ENCODE measurements around the gene MITD1.
"Not testable (repeated sequence)": the region's sequence is repeated elsewhere in the genome, so short reads cannot be mapped to it uniquely, and the experiment has no call there.

The MITD1 gene

DNA sequence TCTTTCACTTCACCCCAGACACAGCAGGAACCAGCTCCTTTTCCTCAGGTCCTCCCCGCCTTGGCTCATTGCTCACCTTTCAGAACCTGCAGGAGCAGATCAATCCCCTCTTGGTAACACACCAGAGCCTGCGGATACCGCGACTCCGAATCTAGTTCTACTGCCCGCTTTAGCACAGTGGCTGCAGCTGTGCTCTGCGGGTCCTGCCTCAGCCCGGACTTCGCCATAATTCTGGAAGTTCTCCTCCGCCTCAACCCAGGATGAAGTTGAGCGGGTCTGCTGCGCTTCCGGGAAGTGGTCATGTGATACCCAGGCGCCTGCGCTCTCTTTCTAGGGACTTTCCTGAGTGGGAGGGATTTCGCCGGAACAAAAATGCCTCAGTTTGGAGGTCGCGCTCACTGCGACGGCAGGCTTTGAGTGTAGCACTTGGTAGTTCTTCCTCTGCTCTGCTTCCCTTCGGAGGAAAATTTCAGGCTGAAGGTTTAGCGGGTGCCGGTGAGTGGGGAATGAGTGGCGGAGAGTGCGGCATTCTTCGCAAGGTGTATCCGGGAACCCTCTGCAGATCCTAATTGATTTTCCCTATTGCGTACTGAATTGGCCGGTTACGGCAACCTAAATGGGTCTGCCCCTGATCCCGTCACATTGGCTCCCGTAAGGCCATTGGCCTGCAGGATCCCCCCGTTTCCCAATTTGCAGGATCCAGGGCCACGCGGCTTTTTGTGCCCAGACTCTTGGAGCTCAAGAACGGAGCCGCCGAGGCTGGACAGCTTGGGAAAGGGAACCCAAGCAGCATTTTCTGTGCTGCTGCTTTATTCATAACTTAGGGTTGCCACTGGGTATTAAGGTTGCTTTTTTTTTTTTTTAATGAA, at the start of gene MITD1, which contains the start of gene MRPL30:
Gene MITD1, minus strand, starts transcription at position 304 of the 869 bp plus-strand sequence. Its CDS starts 77 bp downstream, at position 227.
Gene MRPL30, plus strand, starts transcription at position 430 of the 869 bp plus-strand sequence. CDS start 5,020 bp downstream, outside the sequence.
- Histone ChIP-seq H3K9me3 (ENCODE audit: low read length) (no peaks in the 10 kb centered on the region), H3K4me3 (ENCODE audit: low read depth in 1 of 2, low read length in 2 of 2) (peak within 1 kb of the TSS; percentile 76 to 92), H3K36me3 (ENCODE audit: insufficient read depth, low read length) (no peaks in the 10 kb centered on the region), H3K4me1 (ENCODE audit: insufficient read depth, low read length) (peaks cover 27% of the 10 kb centered on the region), H3K9ac (ENCODE audit: low read length) (peak within 1 kb of the TSS; percentile 84), H3K27ac (ENCODE audit: low read depth, low read length) (peak within 1 kb of the TSS; percentile 86), H3K27me3 (ENCODE audit: control insufficient read depth in 1 of 2, insufficient read depth in 2 of 2, low read length in 2 of 2) (no peaks in the 10 kb centered on the region)

DNA sequence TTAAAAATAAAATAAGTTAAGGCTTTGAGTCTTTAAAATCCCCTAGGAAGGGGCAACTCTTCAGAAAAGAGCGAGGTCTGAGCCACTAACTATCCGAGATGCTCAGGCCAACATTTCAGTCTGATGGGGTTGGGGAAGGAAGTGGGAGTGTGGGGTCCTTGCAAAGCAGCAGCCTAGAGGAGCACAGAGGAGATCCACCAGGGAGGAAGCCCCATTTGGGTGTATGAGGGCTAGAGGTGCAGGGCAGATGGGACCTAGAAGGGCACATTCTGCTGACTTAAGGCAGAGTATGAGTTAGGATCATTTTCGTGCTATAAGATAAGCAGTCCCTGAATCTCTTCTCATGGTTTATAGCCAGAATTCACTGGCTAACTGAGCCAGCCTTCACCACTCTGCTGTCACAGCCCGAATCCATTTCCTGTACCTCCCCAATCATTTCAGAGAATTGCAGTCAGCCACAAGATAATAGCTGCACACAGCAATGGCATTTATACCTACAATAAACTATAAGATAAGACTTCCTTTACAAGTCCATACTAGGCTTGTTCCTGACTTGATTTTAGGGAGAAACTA, 37.2 kb upstream of the MITD1 start:
- Histone ChIP-seq H3K27me3 (ENCODE audit: control insufficient read depth in 1 of 2, insufficient read depth in 2 of 2, low read length in 2 of 2) (no peaks in the 10 kb centered on the region), H3K36me3 (ENCODE audit: insufficient read depth, low read length) (no peaks in the 10 kb centered on the region), H3K27ac (ENCODE audit: low read depth, low read length) (no peak overlapping the region), H3K9me3 (ENCODE audit: low read length) (no peaks in the 10 kb centered on the region), H3K4me3 (ENCODE audit: low read depth in 1 of 2, low read length in 2 of 2) (no peak overlapping the region), H3K9ac (ENCODE audit: low read length) (no peak overlapping the region), H3K4me1 (ENCODE audit: insufficient read depth, low read length) (no peaks in the 10 kb centered on the region)

DNA sequence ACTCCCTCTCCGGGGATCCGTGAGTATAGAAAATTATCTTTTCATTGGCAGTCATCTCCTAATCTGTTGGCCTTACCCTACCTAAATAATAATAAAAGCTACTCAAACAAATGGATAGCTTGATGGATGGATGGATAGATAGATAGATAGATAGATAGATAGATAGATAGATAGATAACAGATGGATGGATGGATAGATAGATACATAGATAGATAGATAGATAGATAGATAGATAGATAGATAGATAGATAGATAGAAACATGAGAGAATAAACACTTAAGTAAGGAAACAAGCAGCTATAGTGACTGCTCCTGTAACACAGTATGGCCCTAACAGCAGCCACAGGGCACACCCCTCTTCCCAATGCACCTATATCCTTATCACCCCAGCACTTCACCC, 35.2 kb upstream of the MITD1 start:
- no peak overlapping the region for H3K4me3 ChIP-seq (ENCODE audit: low read depth in 1 of 2, low read length in 2 of 2)
- H3K36me3 ChIP-seq (ENCODE audit: insufficient read depth, low read length), result no peaks in the 10 kb centered on the region
- no peaks in the 10 kb centered on the region for H3K9me3 ChIP-seq (ENCODE audit: low read length)
- no peaks in the 10 kb centered on the region for H3K27me3 ChIP-seq (ENCODE audit: control insufficient read depth in 1 of 2, insufficient read depth in 2 of 2, low read length in 2 of 2)
- H3K27ac ChIP-seq (ENCODE audit: low read depth, low read length), result no peak overlapping the region
- no peak overlapping the region for H3K9ac ChIP-seq (ENCODE audit: low read length)
- H3K4me1 ChIP-seq (ENCODE audit: insufficient read depth, low read length), result no peaks in the 10 kb centered on the region

DNA sequence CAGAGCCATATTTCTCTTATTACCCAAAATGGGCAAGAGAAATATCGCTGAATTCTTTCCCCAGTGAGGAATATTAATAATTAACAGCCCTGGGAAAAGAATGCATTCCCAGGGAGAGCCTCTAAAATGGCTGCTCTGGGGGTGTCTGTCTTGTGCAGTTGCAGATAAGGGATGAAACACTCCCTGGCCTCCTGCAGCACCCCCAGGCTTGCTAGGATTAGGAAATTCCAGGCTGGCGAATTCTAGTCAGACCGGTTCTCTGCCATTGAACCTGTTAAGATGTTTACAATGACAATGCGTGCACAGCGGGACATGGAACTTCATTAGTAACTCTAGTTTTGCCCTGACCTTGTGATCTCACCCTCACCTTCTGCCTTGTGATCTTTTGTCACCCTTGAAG, 24.6 kb upstream of the MITD1 start:
- Histone ChIP-seq H3K27ac (ENCODE audit: low read depth, low read length) (no peak overlapping the region), H3K9me3 (ENCODE audit: low read length) (no peaks in the 10 kb centered on the region), H3K4me1 (ENCODE audit: insufficient read depth, low read length) (no peaks in the 10 kb centered on the region), H3K9ac (ENCODE audit: low read length) (no peak overlapping the region), H3K36me3 (ENCODE audit: insufficient read depth, low read length) (no peaks in the 10 kb centered on the region), H3K27me3 (ENCODE audit: control insufficient read depth in 1 of 2, insufficient read depth in 2 of 2, low read length in 2 of 2) (no peaks in the 10 kb centered on the region), H3K4me3 (ENCODE audit: low read depth in 1 of 2, low read length in 2 of 2) (no peak overlapping the region)

DNA sequence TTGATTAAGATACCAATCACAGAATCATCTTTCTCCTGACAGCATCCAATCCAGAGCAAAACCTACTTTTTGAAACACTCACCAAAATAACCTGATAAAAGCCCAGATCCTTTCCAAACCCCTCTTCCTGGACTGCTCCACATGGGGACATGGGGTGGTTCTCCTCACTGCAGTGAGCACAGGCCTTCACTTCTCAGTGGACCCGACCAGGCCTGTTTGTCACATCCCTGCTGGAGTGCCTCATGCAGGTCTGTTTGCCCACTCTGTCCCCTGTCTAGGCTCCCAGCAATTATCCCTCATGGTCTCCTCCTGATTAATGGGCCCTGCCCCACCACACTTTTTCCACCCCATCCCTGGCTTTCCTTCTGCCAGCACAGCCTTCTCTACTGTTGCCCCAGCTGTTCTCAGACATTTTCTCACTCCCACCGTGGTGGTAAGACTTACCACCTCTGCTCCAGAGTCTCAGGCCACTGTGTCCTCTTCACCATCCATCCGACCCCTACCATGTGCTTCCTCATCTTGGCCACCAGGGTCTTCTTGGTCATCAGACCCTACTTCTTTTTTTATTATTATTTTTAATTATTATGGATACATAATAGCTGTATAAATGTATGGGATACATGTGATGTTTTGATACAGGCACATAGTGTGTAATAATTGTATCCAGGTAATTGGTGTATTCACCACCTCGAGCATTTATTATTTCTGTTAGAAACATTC, 21.3 kb upstream of the MITD1 start:
- H3K36me3 ChIP-seq (ENCODE audit: insufficient read depth, low read length), result peaks cover 13% of the 10 kb centered on the region
- H3K27ac ChIP-seq (ENCODE audit: low read depth, low read length), result no peak overlapping the region
- no peak overlapping the region for H3K4me3 ChIP-seq (ENCODE audit: low read depth in 1 of 2, low read length in 2 of 2)
- no peaks in the 10 kb centered on the region for H3K9me3 ChIP-seq (ENCODE audit: low read length)
- no peaks in the 10 kb centered on the region for H3K27me3 ChIP-seq (ENCODE audit: control insufficient read depth in 1 of 2, insufficient read depth in 2 of 2, low read length in 2 of 2)
- no peaks in the 10 kb centered on the region for H3K4me1 ChIP-seq (ENCODE audit: insufficient read depth, low read length)
- no peak overlapping the region for H3K9ac ChIP-seq (ENCODE audit: low read length)

DNA sequence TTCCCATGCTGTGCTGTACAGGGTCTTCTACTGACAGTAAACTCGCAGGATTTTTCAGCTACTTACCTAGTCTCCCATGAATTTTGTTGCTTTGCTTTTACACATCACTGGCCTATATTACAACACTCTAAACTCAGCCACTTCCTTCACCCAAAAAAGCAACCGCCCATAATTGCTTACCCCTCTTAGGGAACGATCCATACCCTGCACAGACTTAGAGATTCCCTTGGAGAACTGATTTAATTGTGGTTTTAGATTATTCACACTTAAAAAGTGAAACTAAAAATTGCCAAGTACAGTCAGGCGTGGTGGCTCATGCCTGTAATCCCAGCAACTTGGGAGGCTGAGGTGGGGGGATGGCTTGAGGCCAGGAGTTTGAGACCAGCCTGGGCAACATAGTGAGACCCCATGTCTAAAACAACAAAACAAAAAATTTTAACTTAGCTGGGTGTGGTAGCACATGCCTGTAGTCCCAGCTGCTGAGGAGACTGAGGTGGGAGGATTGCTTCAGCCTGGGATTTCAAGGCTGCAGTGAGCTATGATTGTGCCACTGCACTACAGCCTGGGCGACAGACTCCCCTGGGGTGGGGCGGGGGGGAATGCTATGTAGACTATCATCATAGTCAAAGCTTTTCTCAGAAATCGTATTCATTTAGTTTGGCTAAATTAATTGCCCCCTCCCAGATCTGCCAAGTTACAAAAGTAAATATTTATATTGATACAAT, 19.4 kb upstream of the MITD1 start:
- H3K9ac ChIP-seq (ENCODE audit: low read length), result no peak overlapping the region
- no peak overlapping the region for H3K4me3 ChIP-seq (ENCODE audit: low read depth in 1 of 2, low read length in 2 of 2)
- no peaks in the 10 kb centered on the region for H3K27me3 ChIP-seq (ENCODE audit: control insufficient read depth in 1 of 2, insufficient read depth in 2 of 2, low read length in 2 of 2)
- H3K36me3 ChIP-seq (ENCODE audit: insufficient read depth, low read length), result peaks cover 32% of the 10 kb centered on the region
- H3K4me1 ChIP-seq (ENCODE audit: insufficient read depth, low read length), result no peaks in the 10 kb centered on the region
- H3K9me3 ChIP-seq (ENCODE audit: low read length), result no peaks in the 10 kb centered on the region
- no peak overlapping the region for H3K27ac ChIP-seq (ENCODE audit: low read depth, low read length)

DNA sequence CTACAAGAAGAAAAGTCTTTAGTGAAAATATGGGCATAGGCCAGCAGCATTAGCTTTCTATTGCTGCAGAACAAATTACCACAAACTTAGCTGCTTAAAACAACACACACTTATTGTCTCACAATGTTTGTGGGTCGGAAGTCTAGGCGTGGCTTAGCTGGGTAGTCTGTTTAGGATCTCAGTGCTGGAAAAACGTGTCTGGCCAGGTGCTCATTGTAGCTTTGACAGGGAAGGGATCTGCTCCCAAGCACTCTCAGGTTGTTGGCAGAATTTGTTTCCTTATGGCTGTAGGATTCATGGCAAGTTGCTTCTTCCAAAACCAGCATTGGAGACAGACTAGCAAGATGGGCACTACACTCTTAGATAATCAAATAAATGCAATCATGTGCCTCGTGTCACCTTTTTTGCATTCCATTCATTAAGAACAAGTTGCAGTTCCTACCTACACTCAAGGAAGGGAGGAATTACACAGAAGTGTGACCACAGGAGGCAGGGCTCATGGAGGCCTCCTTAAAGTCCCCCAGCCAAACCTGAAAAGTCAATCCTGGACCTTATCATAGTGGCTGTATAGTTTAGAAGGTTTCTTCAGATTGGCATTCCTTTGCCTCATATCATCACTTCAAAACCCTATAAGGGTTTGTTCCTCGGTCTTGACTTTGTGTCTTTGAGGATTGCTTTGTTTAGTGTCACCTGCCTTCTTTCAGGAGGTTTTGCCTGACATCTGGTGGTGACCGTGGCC, 17.4 kb upstream of the MITD1 start:
- Histone ChIP-seq H3K4me1 (ENCODE audit: insufficient read depth, low read length) (no peaks in the 10 kb centered on the region), H3K27me3 (ENCODE audit: control insufficient read depth in 1 of 2, insufficient read depth in 2 of 2, low read length in 2 of 2) (no peaks in the 10 kb centered on the region), H3K4me3 (ENCODE audit: low read depth in 1 of 2, low read length in 2 of 2) (no peak overlapping the region), H3K36me3 (ENCODE audit: insufficient read depth, low read length) (peaks cover 32% of the 10 kb centered on the region), H3K27ac (ENCODE audit: low read depth, low read length) (no peak overlapping the region), H3K9ac (ENCODE audit: low read length) (no peak overlapping the region), H3K9me3 (ENCODE audit: low read length) (no peaks in the 10 kb centered on the region)

DNA sequence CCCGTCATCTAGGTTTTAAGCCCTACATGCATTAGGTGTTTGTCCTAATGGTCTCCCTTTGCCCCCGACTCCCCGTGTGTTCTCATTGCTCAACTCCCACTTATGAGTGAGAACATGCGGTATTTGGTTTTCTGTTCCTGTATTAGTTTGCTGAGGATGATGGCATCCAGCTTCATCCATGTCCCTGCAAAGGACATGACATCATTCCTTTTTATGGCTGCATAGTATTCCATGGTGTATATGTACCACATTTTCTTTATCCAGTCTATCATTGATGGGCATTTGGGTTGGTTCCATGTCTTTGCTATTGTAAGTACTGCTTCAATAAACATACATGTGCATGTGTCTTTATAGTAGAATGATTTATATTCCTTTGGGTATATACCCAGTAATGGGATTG, 11.5 kb upstream of the MITD1 start:
- H3K27ac ChIP-seq (ENCODE audit: low read depth, low read length); H3K4me1 ChIP-seq (ENCODE audit: insufficient read depth, low read length); H3K27me3 ChIP-seq (ENCODE audit: control insufficient read depth in 1 of 2, insufficient read depth in 2 of 2, low read length in 2 of 2); H3K9me3 ChIP-seq (ENCODE audit: low read length); H3K4me3 ChIP-seq (ENCODE audit: low read depth in 1 of 2, low read length in 2 of 2); H3K9ac ChIP-seq (ENCODE audit: low read length): not testable (repeated sequence)
- peaks cover 37% of the 10 kb centered on the region for H3K36me3 ChIP-seq (ENCODE audit: insufficient read depth, low read length)

DNA sequence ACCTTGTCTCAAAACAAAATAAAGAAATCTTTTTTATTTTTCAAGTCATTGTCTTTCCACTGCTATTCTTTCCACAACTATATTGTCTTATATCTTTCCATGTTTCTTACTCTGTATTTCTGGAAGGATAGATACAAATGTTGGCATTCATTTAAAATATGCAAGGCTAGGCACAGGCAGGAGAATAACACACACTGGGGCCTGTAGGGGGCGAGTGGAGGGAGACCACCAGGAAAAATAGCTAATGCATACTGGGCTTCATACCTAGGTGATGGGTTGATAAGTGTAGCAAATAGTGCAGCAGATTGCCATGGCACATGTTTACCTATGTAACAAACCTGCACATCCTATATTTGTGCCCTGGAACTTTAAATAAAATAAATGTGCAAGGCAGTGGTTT, 9.7 kb upstream of the MITD1 start:
- no peak overlapping the region for H3K4me3 ChIP-seq (ENCODE audit: low read depth in 1 of 2, low read length in 2 of 2)
- H3K27me3 ChIP-seq (ENCODE audit: control insufficient read depth in 1 of 2, insufficient read depth in 2 of 2, low read length in 2 of 2), result no peaks in the 10 kb centered on the region
- H3K9ac ChIP-seq (ENCODE audit: low read length), result no peak overlapping the region
- H3K4me1 ChIP-seq (ENCODE audit: insufficient read depth, low read length), result no peaks in the 10 kb centered on the region
- H3K9me3 ChIP-seq (ENCODE audit: low read length), result no peaks in the 10 kb centered on the region
- peaks cover 23% of the 10 kb centered on the region for H3K36me3 ChIP-seq (ENCODE audit: insufficient read depth, low read length)
- no peak overlapping the region for H3K27ac ChIP-seq (ENCODE audit: low read depth, low read length)

DNA sequence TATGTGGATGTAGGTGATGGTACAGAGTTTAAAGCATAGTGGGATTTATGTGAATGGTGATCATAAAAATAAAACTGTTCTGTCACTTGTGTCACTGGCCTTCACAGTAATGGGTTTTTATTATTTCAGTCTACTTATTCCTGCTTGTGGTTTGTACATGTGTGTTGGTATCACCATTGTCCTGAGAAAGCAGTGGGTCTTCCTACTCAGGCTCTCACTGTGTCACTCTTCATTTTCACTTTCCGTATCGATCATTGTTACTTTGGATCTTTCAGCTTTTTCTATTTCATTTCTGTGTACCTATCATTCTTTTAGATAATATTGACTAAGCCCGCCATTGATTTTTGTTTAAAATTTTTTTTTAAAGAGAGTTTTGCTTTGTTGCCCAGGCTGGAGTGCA, 7.5 kb upstream of the MITD1 start:
- no peak overlapping the region for H3K9ac ChIP-seq (ENCODE audit: low read length)
- H3K4me3 ChIP-seq (ENCODE audit: low read depth in 1 of 2, low read length in 2 of 2), result no peak overlapping the region
- H3K27ac ChIP-seq (ENCODE audit: low read depth, low read length), result no peak overlapping the region
- H3K27me3 ChIP-seq (ENCODE audit: control insufficient read depth in 1 of 2, insufficient read depth in 2 of 2, low read length in 2 of 2), result no peaks in the 10 kb centered on the region
- H3K36me3 ChIP-seq (ENCODE audit: insufficient read depth, low read length), result peaks cover 20% of the 10 kb centered on the region
- H3K4me1 ChIP-seq (ENCODE audit: insufficient read depth, low read length), result no peaks in the 10 kb centered on the region
- H3K9me3 ChIP-seq (ENCODE audit: low read length), result no peaks in the 10 kb centered on the region
